ENCODE results near the gene NME7.
"Not testable (repeated sequence)": the region's sequence is repeated elsewhere in the genome, so short reads cannot be mapped to it uniquely, and the experiment has no call there.

NME7 gene, protein sequence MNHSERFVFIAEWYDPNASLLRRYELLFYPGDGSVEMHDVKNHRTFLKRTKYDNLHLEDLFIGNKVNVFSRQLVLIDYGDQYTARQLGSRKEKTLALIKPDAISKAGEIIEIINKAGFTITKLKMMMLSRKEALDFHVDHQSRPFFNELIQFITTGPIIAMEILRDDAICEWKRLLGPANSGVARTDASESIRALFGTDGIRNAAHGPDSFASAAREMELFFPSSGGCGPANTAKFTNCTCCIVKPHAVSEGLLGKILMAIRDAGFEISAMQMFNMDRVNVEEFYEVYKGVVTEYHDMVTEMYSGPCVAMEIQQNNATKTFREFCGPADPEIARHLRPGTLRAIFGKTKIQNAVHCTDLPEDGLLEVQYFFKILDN

GRCh38 chr1:169367686-169368405, at the start of gene NME7, which contains the start of gene BLZF1:
TSS of gene NME7 (minus strand) at chr1:169367797. CDS start at chr1:169367710, 87 bp downstream.
TSS of gene BLZF1 (plus strand) at chr1:169368195. CDS start at chr1:169369523, 1,328 bp downstream.
- Mint-ChIP-seq H3K4me1 (no peaks in the 10 kb centered on the region), H3K27me3 (ENCODE audit: low read depth) (no peaks in the 10 kb centered on the region), H3K27ac (no peak within 1 kb of the TSS), H3K4me3 (no peak within 1 kb of the TSS), H3K36me3 (ENCODE audit: low read depth) (peaks cover 12% of the 10 kb centered on the region), H3K9me3 (no peaks in the 10 kb centered on the region)
- TF ChIP-seq, protein P1, sequence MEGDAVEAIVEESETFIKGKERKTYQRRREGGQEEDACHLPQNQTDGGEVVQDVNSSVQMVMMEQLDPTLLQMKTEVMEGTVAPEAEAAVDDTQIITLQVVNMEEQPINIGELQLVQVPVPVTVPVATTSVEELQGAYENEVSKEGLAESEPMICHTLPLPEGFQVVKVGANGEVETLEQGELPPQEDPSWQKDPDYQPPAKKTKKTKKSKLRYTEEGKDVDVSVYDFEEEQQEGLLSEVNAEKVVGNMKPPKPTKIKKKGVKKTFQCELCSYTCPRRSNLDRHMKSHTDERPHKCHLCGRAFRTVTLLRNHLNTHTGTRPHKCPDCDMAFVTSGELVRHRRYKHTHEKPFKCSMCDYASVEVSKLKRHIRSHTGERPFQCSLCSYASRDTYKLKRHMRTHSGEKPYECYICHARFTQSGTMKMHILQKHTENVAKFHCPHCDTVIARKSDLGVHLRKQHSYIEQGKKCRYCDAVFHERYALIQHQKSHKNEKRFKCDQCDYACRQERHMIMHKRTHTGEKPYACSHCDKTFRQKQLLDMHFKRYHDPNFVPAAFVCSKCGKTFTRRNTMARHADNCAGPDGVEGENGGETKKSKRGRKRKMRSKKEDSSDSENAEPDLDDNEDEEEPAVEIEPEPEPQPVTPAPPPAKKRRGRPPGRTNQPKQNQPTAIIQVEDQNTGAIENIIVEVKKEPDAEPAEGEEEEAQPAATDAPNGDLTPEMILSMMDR (IDR thresholded peaks at IDR 0.05; ENCODE audit: unreplicated experiment in 3 of 3) = no peak

- Mint-ChIP-seq H3K36me3 (ENCODE audit: low read depth) (peaks cover 31% of the 10 kb centered on the region), H3K27me3 (ENCODE audit: low read depth) (no peaks in the 10 kb centered on the region), H3K9me3 (peaks cover 27% of the 10 kb centered on the region), H3K4me1 (no peaks in the 10 kb centered on the region), H3K4me3 (no peak overlapping the region), H3K27ac (no peak overlapping the region)
- TF ChIP-seq, protein P1 (IDR thresholded peaks at IDR 0.05; ENCODE audit: unreplicated experiment in 3 of 3) = no peak
These were observed 47.4 kb upstream of the NME7 start for GRCh38 chr1:169414952-169415351.

DNA sequence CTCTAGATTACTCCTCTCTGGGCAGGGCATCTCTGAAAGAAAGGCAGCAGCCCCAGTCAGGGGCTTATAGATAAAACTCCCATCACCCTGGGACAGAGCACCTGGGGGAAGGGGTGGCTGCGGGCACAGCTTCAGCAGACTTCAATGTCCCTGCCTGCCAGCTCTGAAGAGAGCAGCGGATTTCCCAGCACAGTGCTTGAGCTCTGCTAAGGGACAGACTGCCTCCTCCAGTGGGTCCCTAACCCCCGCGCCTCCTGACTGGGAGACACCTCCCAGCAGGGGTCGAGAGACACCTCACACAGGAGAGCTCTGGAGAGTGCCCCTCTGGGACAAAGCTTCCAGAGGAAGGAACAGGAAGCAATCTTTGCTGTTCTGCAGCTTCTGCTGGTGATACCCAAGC, 40.7 kb upstream of the NME7 start:
- H3K27ac Mint-ChIP-seq; H3K27me3 Mint-ChIP-seq (ENCODE audit: low read depth); H3K4me1 Mint-ChIP-seq; H3K4me3 Mint-ChIP-seq: not testable (repeated sequence)
- Mint-ChIP-seq H3K9me3 (peaks cover 79% of the 10 kb centered on the region), H3K36me3 (ENCODE audit: low read depth) (peaks cover 65% of the 10 kb centered on the region)

DNA sequence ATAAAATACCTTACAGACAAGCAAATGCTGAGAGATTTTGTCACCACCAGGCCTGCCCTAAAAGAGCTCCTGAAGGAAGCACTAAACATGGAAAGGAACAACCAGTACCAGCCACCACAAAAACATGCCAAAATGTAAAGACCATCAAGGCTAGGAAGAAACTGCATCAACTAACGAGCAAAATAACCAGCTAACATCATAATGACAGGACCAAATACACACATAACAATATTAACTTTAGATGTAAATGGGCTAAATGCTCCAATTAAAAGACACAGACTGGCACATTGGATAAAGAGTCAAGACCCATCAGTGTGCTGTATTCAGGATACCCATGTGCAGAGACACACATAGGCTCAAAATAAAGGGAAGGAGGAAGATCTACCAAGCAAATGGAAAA, 35.0 kb upstream of the NME7 start:
- peaks cover 73% of the 10 kb centered on the region for H3K36me3 Mint-ChIP-seq (ENCODE audit: low read depth)

DNA sequence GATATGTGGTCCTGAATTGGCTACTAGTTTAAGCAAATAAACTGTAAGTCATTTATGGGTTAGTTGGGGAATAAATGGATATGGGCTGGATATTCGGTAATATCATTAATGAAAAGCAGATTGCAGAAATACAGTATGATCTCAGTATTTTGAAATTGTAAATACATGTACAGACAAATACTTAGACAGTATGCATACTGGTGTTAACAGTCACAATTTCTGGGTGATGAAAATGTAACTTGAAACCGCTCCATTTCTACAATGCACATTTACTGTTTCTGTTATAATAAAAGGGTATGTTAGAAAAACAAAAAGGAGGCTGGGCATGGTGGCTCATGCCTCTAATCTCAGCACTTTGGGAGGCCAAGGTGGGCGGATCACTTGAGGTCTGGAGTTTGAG, 28.4 kb upstream of the NME7 start:
- peaks cover 18% of the 10 kb centered on the region for H3K9me3 Mint-ChIP-seq
- H3K27ac Mint-ChIP-seq = no peak overlapping the region
- H3K36me3 Mint-ChIP-seq (ENCODE audit: low read depth) = peaks cover 73% of the 10 kb centered on the region
- TF ChIP-seq, protein P1 (IDR thresholded peaks at IDR 0.05; ENCODE audit: unreplicated experiment in 3 of 3) = no peak
- no peak overlapping the region for H3K4me3 Mint-ChIP-seq
- H3K4me1 Mint-ChIP-seq = no peaks in the 10 kb centered on the region
- no peaks in the 10 kb centered on the region for H3K27me3 Mint-ChIP-seq (ENCODE audit: low read depth)

More for the DNA sequence above, 35.0 kb upstream of the NME7 start:
- not testable (repeated sequence) for H3K27ac Mint-ChIP-seq; H3K27me3 Mint-ChIP-seq (ENCODE audit: low read depth); H3K4me1 Mint-ChIP-seq; H3K4me3 Mint-ChIP-seq
- peaks cover 72% of the 10 kb centered on the region for H3K9me3 Mint-ChIP-seq

DNA sequence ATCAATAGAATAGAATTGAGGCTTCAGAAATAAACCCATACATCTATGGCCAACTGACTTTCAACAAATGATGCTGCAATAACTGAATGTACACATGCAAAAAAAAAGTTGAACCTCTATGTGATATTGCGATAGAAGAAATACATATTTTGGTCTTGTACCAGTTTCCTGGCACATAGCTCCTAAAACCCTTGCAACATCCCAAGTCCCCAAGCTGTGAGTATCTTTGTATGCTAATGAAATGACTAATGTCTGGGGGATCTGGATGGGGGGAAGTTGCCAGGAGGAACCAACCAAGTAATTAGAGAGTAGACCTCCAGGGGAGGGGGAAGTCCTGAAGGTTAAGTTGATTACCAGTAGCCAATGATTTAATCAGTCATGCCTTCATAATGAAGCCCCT, 24.8 kb upstream of the NME7 start:
- no peak overlapping the region for H3K27ac Mint-ChIP-seq
- TF ChIP-seq, protein P1 (IDR thresholded peaks at IDR 0.05; ENCODE audit: unreplicated experiment in 3 of 3) = no peak

More for the DNA sequence above, 24.8 kb upstream of the NME7 start:
- no peaks in the 10 kb centered on the region for H3K4me1 Mint-ChIP-seq
- no peak overlapping the region for H3K4me3 Mint-ChIP-seq
- no peaks in the 10 kb centered on the region for H3K9me3 Mint-ChIP-seq
- H3K36me3 Mint-ChIP-seq (ENCODE audit: low read depth) = peaks cover 64% of the 10 kb centered on the region
- H3K27me3 Mint-ChIP-seq (ENCODE audit: low read depth) = no peaks in the 10 kb centered on the region
